HEK293 (cell line): ENCODE measurements around the gene ZNF608.
A peak's percentile ranks its signal among the peaks of the same experiment; 100 is the strongest.

Experiments used
- BCL11A ChIP-seq: fragments of 450-650 bp; formaldehyde crosslinking; IDR thresholded peaks from 2 replicates; pipeline ENCODE4 v1.5.1; 2016; ENCODE audit warnings: low read depth, missing biosample characterization, missing genetic modification characterization
- GFI1B ChIP-seq: fragments of 450-650 bp; formaldehyde crosslinking; IDR thresholded peaks from 2 replicates; pipeline ENCODE4 v1.5.1; 2016; ENCODE audit warnings: missing biosample characterization, missing genetic modification characterization
- HOXD13 ChIP-seq: sonication (generic); formaldehyde crosslinking; IDR thresholded peaks from 2 replicates; pipeline ENCODE4 v1.8.0; 2022; ENCODE audit warnings: missing genetic modification reagents, borderline replicate concordance
- KLF8 ChIP-seq: fragments of 450-650 bp; formaldehyde crosslinking; IDR thresholded peaks from 2 replicates; pipeline ENCODE4 v1.5.1; 2016; ENCODE audit warnings: missing biosample characterization, missing genetic modification characterization
- OSR2 ChIP-seq: fragments of 450-650 bp; formaldehyde crosslinking; IDR thresholded peaks from 2 replicates; pipeline ENCODE4 v1.5.1; 2016; ENCODE audit warnings: missing biosample characterization, missing genetic modification characterization
- PRDM1 ChIP-seq: fragments of 450-650 bp; formaldehyde crosslinking; IDR thresholded peaks from 2 replicates; pipeline ENCODE4; 2016; ENCODE audit warnings: missing biosample characterization, missing genetic modification characterization
- SCRT2 ChIP-seq: fragments of 450-650 bp; formaldehyde crosslinking; IDR thresholded peaks from 2 replicates; pipeline ENCODE4 v1.5.1; 2016; ENCODE audit warnings: missing biosample characterization, missing genetic modification characterization
- SP3 ChIP-seq: fragments of 450-650 bp; formaldehyde crosslinking; IDR thresholded peaks from 2 replicates; pipeline ENCODE4 v1.5.1; 2016; ENCODE audit warnings: missing biosample characterization, missing genetic modification characterization
- ZBTB48 ChIP-seq: fragments of 450-650 bp; formaldehyde crosslinking; IDR thresholded peaks from 2 replicates; pipeline ENCODE4 v1.5.1; 2016; ENCODE audit warnings: missing biosample characterization, missing genetic modification characterization
- ZBTB7A ChIP-seq: fragments of 450-650 bp; formaldehyde crosslinking; IDR thresholded peaks from 2 replicates; pipeline ENCODE4 v1.5.1; 2016; ENCODE audit warnings: low read depth, missing biosample characterization, missing genetic modification characterization
- ZBTB8A ChIP-seq: fragments of 450-650 bp; formaldehyde crosslinking; IDR thresholded peaks from 2 replicates; pipeline ENCODE4 v1.5.1; 2016; ENCODE audit warnings: missing biosample characterization, missing genetic modification characterization
- ZFP41 ChIP-seq: fragments of 450-650 bp; formaldehyde crosslinking; IDR thresholded peaks from 2 replicates; pipeline ENCODE4 v1.5.1; 2016; ENCODE audit warnings: missing biosample characterization, missing genetic modification characterization, borderline replicate concordance
- ZIC2 ChIP-seq: fragments of 450-650 bp; formaldehyde crosslinking; IDR thresholded peaks from 2 replicates; pipeline ENCODE4 v1.5.1; 2016; ENCODE audit warnings: missing biosample characterization, missing genetic modification characterization
- ZNF155 ChIP-seq: fragments of 450-650 bp; formaldehyde crosslinking; IDR thresholded peaks from 2 replicates; pipeline ENCODE4 v1.5.1; 2016; ENCODE audit warnings: missing biosample characterization, missing genetic modification characterization
- ZNF174 ChIP-seq: fragments of 450-650 bp; formaldehyde crosslinking; IDR thresholded peaks from 2 replicates; pipeline ENCODE4 v1.5.0; 2017; ENCODE audit warnings: missing biosample characterization, mild to moderate bottlenecking, missing genetic modification characterization
- ZNF202 ChIP-seq: fragments of 450-650 bp; formaldehyde crosslinking; IDR thresholded peaks from 2 replicates; pipeline ENCODE4 v1.5.1; 2016; ENCODE audit warnings: missing biosample characterization, missing genetic modification characterization, borderline replicate concordance
- ZNF274 ChIP-seq, 2 experiments: fragments of 200-500 bp in 1 of 2; fragments of 450-650 bp in 1 of 2; sonication (Bioruptor generic) in 1 of 2; formaldehyde crosslinking in 1 of 2; IDR thresholded peaks; 2 replicates each; pipeline versions ENCODE4 v1.5.1 to v1.6.1; 2014 to 2016; ENCODE audit warnings: borderline replicate concordance in 1 of 2, inconsistent platforms in 1 of 2, low read length in 1 of 2, missing biosample characterization in 1 of 2, missing genetic modification characterization in 1 of 2
- ZNF426 ChIP-seq: fragments of 450-650 bp; formaldehyde crosslinking; IDR thresholded peaks from 2 replicates; pipeline ENCODE4 v1.5.1; 2017; ENCODE audit warnings: missing biosample characterization, missing genetic modification characterization, mild to moderate bottlenecking, inconsistent platforms, moderate library complexity
- ZNF530 ChIP-seq: fragments of 450-650 bp; formaldehyde crosslinking; IDR thresholded peaks from 2 replicates; pipeline ENCODE4 v1.5.1; 2016; ENCODE audit warnings: low read depth, missing biosample characterization, missing genetic modification characterization
- ZNF560 ChIP-seq: fragments of 450-650 bp; formaldehyde crosslinking; IDR thresholded peaks from 2 replicates; pipeline ENCODE4 v1.5.1; 2017; ENCODE audit warnings: missing biosample characterization, missing genetic modification characterization, borderline replicate concordance
- ZNF621 ChIP-seq: fragments of 450-650 bp; formaldehyde crosslinking; IDR thresholded peaks from 2 replicates; pipeline ENCODE4 v1.5.1; 2017; ENCODE audit warnings: missing biosample characterization, missing genetic modification characterization
- ZNF664 ChIP-seq: fragments of 450-650 bp; formaldehyde crosslinking; IDR thresholded peaks from 2 replicates; pipeline ENCODE4 v1.5.1; 2016; ENCODE audit warnings: missing biosample characterization, missing genetic modification characterization
- ZNF707 ChIP-seq: fragments of 450-650 bp; formaldehyde crosslinking; IDR thresholded peaks from 2 replicates; pipeline ENCODE4 v1.5.1; 2016; ENCODE audit warnings: missing biosample characterization, missing genetic modification characterization
- ZNF747 ChIP-seq: fragments of 450-650 bp; formaldehyde crosslinking; IDR thresholded peaks from 2 replicates; pipeline ENCODE4 v1.5.1; 2016; ENCODE audit warnings: missing biosample characterization, missing genetic modification characterization
- ZNF843 ChIP-seq: fragments of 450-650 bp; formaldehyde crosslinking; IDR thresholded peaks from 2 replicates; pipeline ENCODE4 v1.5.1; 2016; ENCODE audit warnings: missing biosample characterization, missing genetic modification characterization
- ZSCAN30 ChIP-seq: fragments of 450-650 bp; IDR thresholded peaks from 2 replicates; pipeline ENCODE4 v1.5.1; 2018; ENCODE audit warnings: missing biosample characterization, mild to moderate bottlenecking, missing genetic modification characterization, moderate library complexity
- ZXDB ChIP-seq: fragments of 450-650 bp; formaldehyde crosslinking; IDR thresholded peaks from 2 replicates; pipeline ENCODE4 v1.5.1; 2016; ENCODE audit warnings: missing biosample characterization, missing genetic modification characterization
- TF ChIP-seq, protein P1 (sequence below): fragments of 450-650 bp; formaldehyde crosslinking; IDR thresholded peaks from 2 replicates; pipeline ENCODE4 v1.5.1; 2016; ENCODE audit warnings: missing biosample characterization, missing genetic modification characterization
- TF ChIP-seq, protein P2 (sequence below): fragments of 450-650 bp; formaldehyde crosslinking; IDR thresholded peaks from 2 replicates; pipeline ENCODE4 v1.5.1; 2016; ENCODE audit warnings: missing biosample characterization, missing genetic modification characterization
- TF ChIP-seq, protein P3 (sequence below): fragments of 450-650 bp; formaldehyde crosslinking; conservative IDR thresholded peaks from 2 replicates; pipeline ENCODE4 v1.5.1; 2016; ENCODE audit warnings: low read depth, missing biosample characterization, missing genetic modification characterization
- TF ChIP-seq, protein P4 (sequence below): fragments of 450-650 bp; formaldehyde crosslinking; IDR thresholded peaks from 2 replicates; pipeline ENCODE4 v1.5.1; 2016; ENCODE audit warnings: missing biosample characterization, missing genetic modification characterization, borderline replicate concordance

The ZNF608 gene

DNA sequence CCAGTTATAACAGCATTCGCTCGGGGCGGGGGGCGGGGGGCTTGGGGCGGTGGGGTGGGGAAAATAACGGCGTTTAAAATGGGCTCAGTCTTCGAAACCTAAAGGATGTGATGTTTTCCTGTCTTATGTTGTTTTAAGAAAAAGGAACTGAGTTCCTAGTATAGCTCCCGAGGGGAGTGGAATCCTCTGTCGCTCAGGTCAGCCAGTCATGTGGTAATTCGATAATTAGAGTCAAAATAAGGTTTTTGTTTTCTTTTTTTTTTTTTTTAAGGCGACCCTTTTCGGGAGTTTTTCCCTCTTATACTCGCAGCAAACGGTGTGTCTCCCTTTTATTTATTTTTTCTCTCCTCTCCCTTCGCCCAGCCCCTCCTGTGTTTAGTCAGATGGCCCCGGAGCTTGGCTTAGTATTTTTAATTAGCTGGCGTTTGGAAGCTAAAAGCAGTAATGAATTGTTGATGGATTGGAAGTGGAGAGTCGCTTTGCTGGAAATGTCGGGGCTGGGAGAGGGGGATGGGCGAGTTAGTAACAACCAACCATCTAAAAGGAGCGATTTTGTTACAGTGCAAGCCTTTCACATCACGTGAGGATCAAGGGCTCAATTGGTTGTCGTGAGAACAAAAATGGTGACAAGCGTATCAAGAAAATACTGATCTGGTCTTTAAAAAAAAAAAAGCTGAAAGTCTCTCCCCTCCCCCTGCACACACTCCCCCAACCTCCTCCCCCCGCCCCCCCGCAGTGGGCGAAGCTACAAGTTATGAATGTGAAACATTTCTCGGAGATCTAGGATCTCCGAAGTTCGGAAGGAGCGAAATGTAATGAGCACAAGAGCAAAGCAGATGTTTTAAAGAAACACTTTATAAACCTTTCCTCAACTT is 714 bp upstream of the ZNF608 start (continued):
- TF ChIP-seq, protein P1, sequence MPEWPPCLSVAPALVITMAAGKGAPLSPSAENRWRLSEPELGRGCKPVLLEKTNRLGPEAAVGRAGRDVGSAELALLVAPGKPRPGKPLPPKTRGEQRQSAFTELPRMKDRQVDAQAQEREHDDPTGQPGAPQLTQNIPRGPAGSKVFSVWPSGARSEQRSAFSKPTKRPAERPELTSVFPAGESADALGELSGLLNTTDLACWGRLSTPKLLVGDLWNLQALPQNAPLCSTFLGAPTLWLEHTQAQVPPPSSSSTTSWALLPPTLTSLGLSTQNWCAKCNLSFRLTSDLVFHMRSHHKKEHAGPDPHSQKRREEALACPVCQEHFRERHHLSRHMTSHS (tag by site-specific recombination), result no peak; the same call in 1 of the 2 replicates
- TF ChIP-seq ZNF530 (tag by site-specific recombination) (no peak), ZNF174 (tag by site-specific recombination) (no peak), PRDM1 (tag by site-specific recombination) (peak; percentile 77), ZBTB7A (tag by site-specific recombination) (peak; percentile 85; the same call in 1 of the 2 replicates), ZBTB8A (peak; percentile 67; the same call in 1 of the 2 replicates), KLF8 (tag by site-specific recombination) (peak; percentile 82), ZNF560 (no peak), ZNF664 (peak; percentile 51; the same call in 1 of the 2 replicates), ZXDB (tag by site-specific recombination) (peak; percentile 99), ZNF843 (tag by site-specific recombination) (peak; percentile 94), BCL11A (peak; percentile 87), ZNF274 (IDR thresholded peaks at IDR 0.05; ENCODE audit: low read length) (no peak), ZNF274 (tag by site-specific recombination; IDR thresholded peaks at IDR 0.05; ENCODE audit: borderline replicate concordance) (no peak), OSR2 (peak; percentile 96), ZNF621 (tag by site-specific recombination) (no peak), ZNF707 (no peak), ZNF426 (no peak), ZSCAN30 (tag by site-specific recombination) (peak; percentile 82), ZIC2 (tag by site-specific recombination) (peak; percentile 25; the same call in 1 of the 2 replicates), ZNF202 (tag by site-specific recombination) (no peak), ZBTB48 (tag by site-specific recombination) (no peak), HOXD13 (CRISPR knock-in tag) (no peak), ZNF155 (tag by site-specific recombination) (no peak), SP3 (tag by site-specific recombination) (peak; percentile 54), SCRT2 (peak; percentile 70; the same call in 1 of the 2 replicates), ZFP41 (tag by site-specific recombination) (no peak), GFI1B (tag by site-specific recombination) (peak; percentile 70), ZNF747 (tag by site-specific recombination) (no peak)
- TF ChIP-seq, protein P2, sequence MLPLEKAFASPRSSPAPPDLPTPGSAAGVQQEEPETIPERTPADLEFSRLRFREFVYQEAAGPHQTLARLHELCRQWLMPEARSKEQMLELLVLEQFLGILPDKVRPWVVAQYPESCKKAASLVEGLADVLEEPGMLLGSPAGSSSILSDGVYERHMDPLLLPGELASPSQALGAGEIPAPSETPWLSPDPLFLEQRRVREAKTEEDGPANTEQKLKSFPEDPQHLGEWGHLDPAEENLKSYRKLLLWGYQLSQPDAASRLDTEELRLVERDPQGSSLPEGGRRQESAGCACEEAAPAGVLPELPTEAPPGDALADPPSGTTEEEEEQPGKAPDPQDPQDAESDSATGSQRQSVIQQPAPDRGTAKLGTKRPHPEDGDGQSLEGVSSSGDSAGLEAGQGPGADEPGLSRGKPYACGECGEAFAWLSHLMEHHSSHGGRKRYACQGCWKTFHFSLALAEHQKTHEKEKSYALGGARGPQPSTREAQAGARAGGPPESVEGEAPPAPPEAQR (tag by site-specific recombination), result peak; percentile 82
- TF ChIP-seq, protein P3, sequence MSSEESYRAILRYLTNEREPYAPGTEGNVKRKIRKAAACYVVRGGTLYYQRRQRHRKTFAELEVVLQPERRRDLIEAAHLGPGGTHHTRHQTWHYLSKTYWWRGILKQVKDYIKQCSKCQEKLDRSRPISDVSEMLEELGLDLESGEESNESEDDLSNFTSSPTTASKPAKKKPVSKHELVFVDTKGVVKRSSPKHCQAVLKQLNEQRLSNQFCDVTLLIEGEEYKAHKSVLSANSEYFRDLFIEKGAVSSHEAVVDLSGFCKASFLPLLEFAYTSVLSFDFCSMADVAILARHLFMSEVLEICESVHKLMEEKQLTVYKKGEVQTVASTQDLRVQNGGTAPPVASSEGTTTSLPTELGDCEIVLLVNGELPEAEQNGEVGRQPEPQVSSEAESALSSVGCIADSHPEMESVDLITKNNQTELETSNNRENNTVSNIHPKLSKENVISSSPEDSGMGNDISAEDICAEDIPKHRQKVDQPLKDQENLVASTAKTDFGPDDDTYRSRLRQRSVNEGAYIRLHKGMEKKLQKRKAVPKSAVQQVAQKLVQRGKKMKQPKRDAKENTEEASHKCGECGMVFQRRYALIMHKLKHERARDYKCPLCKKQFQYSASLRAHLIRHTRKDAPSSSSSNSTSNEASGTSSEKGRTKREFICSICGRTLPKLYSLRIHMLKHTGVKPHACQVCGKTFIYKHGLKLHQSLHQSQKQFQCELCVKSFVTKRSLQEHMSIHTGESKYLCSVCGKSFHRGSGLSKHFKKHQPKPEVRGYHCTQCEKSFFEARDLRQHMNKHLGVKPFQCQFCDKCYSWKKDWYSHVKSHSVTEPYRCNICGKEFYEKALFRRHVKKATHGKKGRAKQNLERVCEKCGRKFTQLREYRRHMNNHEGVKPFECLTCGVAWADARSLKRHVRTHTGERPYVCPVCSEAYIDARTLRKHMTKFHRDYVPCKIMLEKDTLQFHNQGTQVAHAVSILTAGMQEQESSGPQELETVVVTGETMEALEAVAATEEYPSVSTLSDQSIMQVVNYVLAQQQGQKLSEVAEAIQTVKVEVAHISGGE, result 0 out of 2 replicates have a peak, but pooled peaks have one; percentile 8
- TF ChIP-seq, protein P4, sequence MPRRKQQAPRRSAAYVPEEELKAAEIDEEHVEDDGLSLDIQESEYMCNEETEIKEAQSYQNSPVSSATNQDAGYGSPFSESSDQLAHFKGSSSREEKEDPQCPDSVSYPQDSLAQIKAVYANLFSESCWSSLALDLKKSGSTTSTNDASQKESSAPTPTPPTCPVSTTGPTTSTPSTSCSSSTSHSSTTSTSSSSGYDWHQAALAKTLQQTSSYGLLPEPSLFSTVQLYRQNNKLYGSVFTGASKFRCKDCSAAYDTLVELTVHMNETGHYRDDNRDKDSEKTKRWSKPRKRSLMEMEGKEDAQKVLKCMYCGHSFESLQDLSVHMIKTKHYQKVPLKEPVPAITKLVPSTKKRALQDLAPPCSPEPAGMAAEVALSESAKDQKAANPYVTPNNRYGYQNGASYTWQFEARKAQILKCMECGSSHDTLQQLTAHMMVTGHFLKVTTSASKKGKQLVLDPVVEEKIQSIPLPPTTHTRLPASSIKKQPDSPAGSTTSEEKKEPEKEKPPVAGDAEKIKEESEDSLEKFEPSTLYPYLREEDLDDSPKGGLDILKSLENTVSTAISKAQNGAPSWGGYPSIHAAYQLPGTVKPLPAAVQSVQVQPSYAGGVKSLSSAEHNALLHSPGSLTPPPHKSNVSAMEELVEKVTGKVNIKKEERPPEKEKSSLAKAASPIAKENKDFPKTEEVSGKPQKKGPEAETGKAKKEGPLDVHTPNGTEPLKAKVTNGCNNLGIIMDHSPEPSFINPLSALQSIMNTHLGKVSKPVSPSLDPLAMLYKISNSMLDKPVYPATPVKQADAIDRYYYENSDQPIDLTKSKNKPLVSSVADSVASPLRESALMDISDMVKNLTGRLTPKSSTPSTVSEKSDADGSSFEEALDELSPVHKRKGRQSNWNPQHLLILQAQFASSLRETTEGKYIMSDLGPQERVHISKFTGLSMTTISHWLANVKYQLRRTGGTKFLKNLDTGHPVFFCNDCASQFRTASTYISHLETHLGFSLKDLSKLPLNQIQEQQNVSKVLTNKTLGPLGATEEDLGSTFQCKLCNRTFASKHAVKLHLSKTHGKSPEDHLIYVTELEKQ (tag by site-specific recombination), result peak; percentile 99
